DOHH2 (cell line): ENCODE results near the gene THRB.

Source experiments
- H3F3A ChIP-seq: fragments of 200-600 bp; sonication (generic), shearing (Covaris generic); 2 replicates; pipeline ENCODE4 v1.6.0; 2016; ENCODE audit warnings: antibody characterized with exemption, mild to moderate bottlenecking; ENCODE audit not compliant: control insufficient read depth, insufficient read depth
- H3K27ac ChIP-seq: fragments of 200-600 bp; sonication (generic); 2 replicates; pipeline ENCODE4 v1.5.1; 2014; ENCODE audit warnings: low read depth, mild to moderate bottlenecking, low read length, moderate library complexity
- H3K27me3 ChIP-seq: fragments of 200-600 bp; sonication (generic); 2 replicates; pipeline ENCODE4 v1.6.1; 2014; ENCODE audit warnings: mild to moderate bottlenecking, low read length, mixed read lengths; ENCODE audit not compliant: control insufficient read depth
- H3K36me3 ChIP-seq: fragments of 200-600 bp; sonication (generic); 2 replicates; pipeline ENCODE4 v1.6.1; 2014; ENCODE audit warnings: mild to moderate bottlenecking, low read length, moderate library complexity, mixed read lengths; ENCODE audit not compliant: control insufficient read depth
- H3K4me1 ChIP-seq: fragments of 200-600 bp; sonication (generic); 2 replicates; pipeline ENCODE4 v1.6.1; 2014; ENCODE audit warnings: mild to moderate bottlenecking, low read length, mixed read lengths; ENCODE audit not compliant: control insufficient read depth
- H3K4me2 ChIP-seq: fragments of 200-600 bp; sonication (generic); 2 replicates; pipeline ENCODE4 v1.6.0; 2014; ENCODE audit warnings: mild to moderate bottlenecking, low read length, moderate library complexity
- H3K4me3 ChIP-seq: fragments of 200-600 bp; sonication (generic); 2 replicates; pipeline ENCODE4 v1.5.1; 2014; ENCODE audit warnings: mild to moderate bottlenecking, low read length, mixed read lengths
- H3K79me2 ChIP-seq: fragments of 200-600 bp; sonication (generic); 2 replicates; pipeline ENCODE4 v1.6.1; 2014; ENCODE audit warnings: mild to moderate bottlenecking, low read length, mixed read lengths; ENCODE audit not compliant: control insufficient read depth
- H3K9me2 ChIP-seq: fragments of 200-600 bp; sonication (generic); replicated peaks from 2 replicates; pipeline ENCODE4 v1.6.1; 2014; ENCODE audit warnings: mild to moderate bottlenecking, low read length, mixed read lengths; ENCODE audit not compliant: control insufficient read depth
- H3K9me3 ChIP-seq: fragments of 200-600 bp; sonication (generic); 2 replicates; pipeline ENCODE4 v1.6.1; 2014; ENCODE audit warnings: antibody characterized with exemption, low read length, mixed read lengths; ENCODE audit not compliant: control insufficient read depth, insufficient read depth
- H4K20me1 ChIP-seq: fragments of 200-600 bp; sonication (generic); 2 replicates; pipeline ENCODE4 v1.6.0; 2014; ENCODE audit warnings: low read depth, mild to moderate bottlenecking, antibody characterized with exemption, low read length, moderate library complexity; ENCODE audit not compliant: control insufficient read depth, insufficient read depth
- EZH2phosphoT487 ChIP-seq: fragments of 200-600 bp; sonication (generic); IDR thresholded peaks from 2 replicates; pipeline ENCODE4 v1.6.1; 2017; ENCODE audit warnings: borderline replicate concordance, mild to moderate bottlenecking, antibody characterized with exemption, low read length, moderate library complexity, mixed read lengths
- TF ChIP-seq, protein P1 (sequence below): fragments of 200-600 bp; sonication (generic); IDR thresholded peaks from one replicate; pipeline ENCODE4 v1.5.1; 2014; ENCODE audit warnings: antibody characterized with exemption, mild to moderate bottlenecking, low read depth, low read length; ENCODE audit not compliant: poor library complexity, severe bottlenecking

Gene THRB

DNA sequence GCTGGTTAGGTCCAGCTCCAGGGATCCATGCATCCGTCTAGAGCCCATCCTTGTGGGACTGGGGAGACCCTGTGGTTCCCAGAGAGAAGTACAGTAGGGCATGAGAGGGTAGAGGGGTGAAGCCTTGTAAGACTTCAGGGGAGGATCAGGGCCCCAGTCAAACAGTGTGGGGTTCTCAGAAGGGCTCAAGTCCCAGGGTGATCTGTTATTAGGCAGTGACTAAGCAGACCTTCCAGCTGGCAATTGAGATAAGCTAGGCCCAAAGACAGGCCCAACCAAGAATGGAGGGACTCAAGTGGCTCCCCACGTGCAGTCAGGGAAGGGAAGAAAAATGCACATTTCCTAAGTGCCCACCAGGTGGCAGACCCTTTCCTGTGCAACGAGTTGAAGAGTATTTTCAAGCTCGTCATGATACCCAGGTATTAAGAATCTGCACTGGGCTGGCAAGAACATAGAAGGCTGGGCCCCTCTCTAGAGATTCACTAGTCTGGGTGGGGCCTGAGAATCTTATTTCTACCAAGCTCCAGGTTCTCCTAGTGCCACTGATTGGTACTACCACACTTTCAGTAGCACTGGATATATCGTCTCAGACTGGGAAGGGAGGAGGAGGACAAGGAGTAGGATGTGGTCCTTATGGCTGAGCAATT, 308.8 kb downstream of the THRB start:
- H3K4me2 ChIP-seq = no peak overlapping the region
- H3K79me2 ChIP-seq = no peaks in the 10 kb centered on the region
- no peaks in the 10 kb centered on the region for H3K36me3 ChIP-seq
- H3K9me3 ChIP-seq = no peaks in the 10 kb centered on the region
- H3K9me2 ChIP-seq = no peaks in the 10 kb centered on the region
- TF ChIP-seq EZH2phosphoT487 = no peak
- TF ChIP-seq, protein P1, sequence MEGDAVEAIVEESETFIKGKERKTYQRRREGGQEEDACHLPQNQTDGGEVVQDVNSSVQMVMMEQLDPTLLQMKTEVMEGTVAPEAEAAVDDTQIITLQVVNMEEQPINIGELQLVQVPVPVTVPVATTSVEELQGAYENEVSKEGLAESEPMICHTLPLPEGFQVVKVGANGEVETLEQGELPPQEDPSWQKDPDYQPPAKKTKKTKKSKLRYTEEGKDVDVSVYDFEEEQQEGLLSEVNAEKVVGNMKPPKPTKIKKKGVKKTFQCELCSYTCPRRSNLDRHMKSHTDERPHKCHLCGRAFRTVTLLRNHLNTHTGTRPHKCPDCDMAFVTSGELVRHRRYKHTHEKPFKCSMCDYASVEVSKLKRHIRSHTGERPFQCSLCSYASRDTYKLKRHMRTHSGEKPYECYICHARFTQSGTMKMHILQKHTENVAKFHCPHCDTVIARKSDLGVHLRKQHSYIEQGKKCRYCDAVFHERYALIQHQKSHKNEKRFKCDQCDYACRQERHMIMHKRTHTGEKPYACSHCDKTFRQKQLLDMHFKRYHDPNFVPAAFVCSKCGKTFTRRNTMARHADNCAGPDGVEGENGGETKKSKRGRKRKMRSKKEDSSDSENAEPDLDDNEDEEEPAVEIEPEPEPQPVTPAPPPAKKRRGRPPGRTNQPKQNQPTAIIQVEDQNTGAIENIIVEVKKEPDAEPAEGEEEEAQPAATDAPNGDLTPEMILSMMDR = peak; percentile 78
- H3K4me3 ChIP-seq = no peak overlapping the region
- H3K4me1 ChIP-seq = no peaks in the 10 kb centered on the region
- no peak overlapping the region for H3K27ac ChIP-seq
- no peaks in the 10 kb centered on the region for H3F3A ChIP-seq
- no peaks in the 10 kb centered on the region for H4K20me1 ChIP-seq
- no peaks in the 10 kb centered on the region for H3K27me3 ChIP-seq

DNA sequence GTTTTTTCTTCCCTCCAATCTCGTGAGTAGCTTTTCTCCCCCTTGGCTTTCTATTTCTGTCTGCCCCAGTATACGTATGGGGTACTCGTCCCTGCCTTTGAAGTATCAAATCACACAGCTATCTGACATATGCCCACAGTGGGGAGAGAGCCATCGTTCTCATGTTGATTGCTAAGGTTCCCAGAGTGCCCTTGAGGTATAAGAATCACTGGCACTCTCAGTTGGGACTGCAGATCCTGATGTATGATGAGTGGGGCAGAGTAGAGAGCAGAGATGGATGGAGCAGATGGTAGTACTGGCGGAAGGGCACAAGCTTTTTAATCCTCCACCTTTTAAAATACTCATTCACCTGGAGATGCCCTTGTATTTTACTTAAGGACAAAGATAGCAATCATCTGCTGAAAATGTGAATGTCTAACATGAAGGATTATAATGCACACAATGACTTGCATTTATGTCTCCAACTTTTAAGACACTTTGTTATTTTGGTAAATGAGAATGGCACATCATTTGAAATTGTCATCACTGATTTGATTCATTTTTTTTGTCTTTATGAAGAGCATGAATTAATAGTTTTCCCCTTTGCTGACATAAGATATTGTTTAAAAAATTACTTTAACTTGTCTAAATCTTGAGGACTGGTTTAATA, 310.0 kb downstream of the THRB start:
- Histone ChIP-seq H3F3A (no peaks in the 10 kb centered on the region), H3K9me2 (no peaks in the 10 kb centered on the region), H3K79me2 (no peaks in the 10 kb centered on the region), H3K9me3 (no peaks in the 10 kb centered on the region), H4K20me1 (no peaks in the 10 kb centered on the region), H3K27ac (no peak overlapping the region), H3K36me3 (no peaks in the 10 kb centered on the region), H3K4me2 (no peak overlapping the region), H3K4me3 (no peak overlapping the region), H3K27me3 (no peaks in the 10 kb centered on the region), H3K4me1 (no peaks in the 10 kb centered on the region)
- TF ChIP-seq, protein P1 = no peak
- no peak for TF ChIP-seq EZH2phosphoT487

GRCh38 chr3:24182756-24183155, 311.9 kb downstream of the THRB start:
- TF ChIP-seq, protein P1 = no peak
- no peak for TF ChIP-seq EZH2phosphoT487
- no peaks in the 10 kb centered on the region for H3F3A ChIP-seq

More at GRCh38 chr3:24182756-24183155, 311.9 kb downstream of the THRB start:
- Histone ChIP-seq H3K27ac (no peak overlapping the region), H3K9me2 (no peaks in the 10 kb centered on the region), H3K9me3 (no peaks in the 10 kb centered on the region), H3K27me3 (no peaks in the 10 kb centered on the region), H3K4me2 (no peak overlapping the region), H3K36me3 (no peaks in the 10 kb centered on the region), H3K79me2 (no peaks in the 10 kb centered on the region), H3K4me3 (no peak overlapping the region), H3K4me1 (no peaks in the 10 kb centered on the region), H4K20me1 (no peaks in the 10 kb centered on the region)
